ENCODE results near the gene S100A7.
"Not testable (repeated sequence)": the region's sequence is repeated elsewhere in the genome, so short reads cannot be mapped to it uniquely, and the experiment has no call there.

S100A7 gene

DNA sequence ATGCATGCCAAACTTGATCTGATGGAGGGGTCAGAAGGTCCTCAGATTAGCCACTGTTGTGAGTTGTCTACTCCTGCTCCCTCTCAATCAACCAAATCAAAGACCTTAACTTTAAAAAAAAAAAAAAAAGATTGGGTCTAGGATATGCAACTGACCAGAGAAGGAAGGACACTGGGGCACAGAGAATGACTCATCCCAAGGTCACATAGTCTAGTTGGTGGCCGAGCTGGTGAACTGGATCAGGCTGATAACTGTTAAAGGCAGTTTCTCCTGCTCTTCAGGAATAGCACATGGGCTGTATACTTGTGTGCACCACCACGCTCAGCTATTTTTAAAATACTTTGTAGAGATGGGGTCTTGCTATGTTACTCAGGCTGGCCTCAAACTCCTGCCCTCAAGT, 14.8 kb upstream of the S100A7 start:
- no peak for DNase-seq

GRCh38 chr1:153474347-153474746, 13.9 kb upstream of the S100A7 start:
- DNase-seq: no peak

DNA sequence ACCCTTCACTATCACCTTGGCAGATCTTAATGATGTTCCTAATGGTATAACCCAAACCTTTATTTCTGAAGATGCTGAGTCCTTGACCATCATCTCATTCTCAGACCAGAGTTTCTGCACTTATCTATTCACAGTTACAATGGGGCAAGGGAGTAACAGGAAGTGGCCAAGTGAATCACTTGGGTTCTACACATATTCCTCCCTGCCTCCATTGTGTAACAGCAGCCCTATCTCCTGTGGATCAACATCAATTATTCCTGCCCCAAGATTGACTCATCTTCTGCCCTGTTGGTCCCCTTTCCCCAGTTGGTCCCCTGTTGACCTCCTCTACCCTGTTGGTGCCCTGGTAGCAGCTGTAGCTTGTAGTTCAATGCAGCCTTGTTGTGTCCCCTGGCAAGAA, 10.3 kb upstream of the S100A7 start:
- no peak for DNase-seq

- no peak for DNase-seq
Observed at GRCh38 chr1:153466908-153467307, 6.5 kb upstream of the S100A7 start.

DNA sequence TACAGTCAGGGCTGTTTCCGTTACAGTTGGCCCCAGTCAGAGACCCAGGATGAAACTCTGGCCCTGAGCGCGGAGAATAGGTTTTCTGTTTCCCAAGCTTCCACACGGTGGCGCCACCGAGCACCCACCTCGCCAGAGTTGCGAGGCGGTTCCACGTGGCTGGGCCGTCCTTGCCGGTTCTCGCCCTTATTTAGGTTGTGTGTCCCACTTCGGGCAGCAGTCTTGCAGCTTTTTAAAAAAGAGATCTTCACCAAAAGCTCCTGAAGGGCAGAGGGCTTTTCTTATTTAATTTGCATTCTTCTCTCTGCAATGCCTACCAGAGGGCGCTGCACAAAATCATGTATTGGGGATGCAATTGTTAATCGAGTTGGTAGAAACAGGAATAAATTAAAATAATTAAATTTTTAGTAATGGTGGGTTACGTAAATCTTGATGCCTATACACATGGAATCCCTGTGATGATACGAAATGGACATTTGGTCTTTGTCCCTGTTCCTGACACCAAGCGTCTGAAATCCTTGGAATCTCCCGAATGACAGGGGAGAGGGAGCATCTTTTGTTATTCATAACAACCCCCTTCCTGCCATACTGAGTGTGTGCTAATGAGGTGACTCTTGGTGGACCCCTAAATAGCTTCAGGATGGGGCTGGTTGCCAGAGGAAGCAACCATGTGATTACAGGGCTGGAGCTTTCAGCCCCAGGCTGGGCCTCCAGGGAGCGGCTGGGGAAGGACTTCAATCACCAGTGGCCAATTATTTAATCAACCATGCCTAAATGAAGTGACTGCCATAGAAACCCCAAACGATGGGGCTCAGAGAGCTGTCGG, 5.6 kb upstream of the S100A7 start:
- no peak for DNase-seq

DNA sequence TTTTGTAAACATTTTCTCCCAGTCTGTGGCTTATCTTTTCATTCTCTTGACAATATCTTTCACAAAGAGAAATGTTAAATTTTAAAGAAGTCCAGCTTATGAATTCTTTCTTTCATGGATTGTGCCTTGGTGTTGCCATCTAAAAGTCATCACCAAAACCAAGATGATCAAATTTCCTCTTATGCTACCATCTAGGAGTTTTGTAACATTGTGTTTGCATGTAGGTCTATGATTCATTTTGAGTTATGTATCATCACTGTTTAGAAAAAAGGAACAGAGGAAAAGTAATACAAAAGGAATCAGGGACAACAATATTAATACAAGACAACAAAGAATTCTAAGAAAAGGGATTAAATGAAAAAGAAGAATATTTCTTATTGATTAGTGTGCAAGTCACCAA, 2.3 kb upstream of the S100A7 start:
- not testable (repeated sequence) for DNase-seq

DNA sequence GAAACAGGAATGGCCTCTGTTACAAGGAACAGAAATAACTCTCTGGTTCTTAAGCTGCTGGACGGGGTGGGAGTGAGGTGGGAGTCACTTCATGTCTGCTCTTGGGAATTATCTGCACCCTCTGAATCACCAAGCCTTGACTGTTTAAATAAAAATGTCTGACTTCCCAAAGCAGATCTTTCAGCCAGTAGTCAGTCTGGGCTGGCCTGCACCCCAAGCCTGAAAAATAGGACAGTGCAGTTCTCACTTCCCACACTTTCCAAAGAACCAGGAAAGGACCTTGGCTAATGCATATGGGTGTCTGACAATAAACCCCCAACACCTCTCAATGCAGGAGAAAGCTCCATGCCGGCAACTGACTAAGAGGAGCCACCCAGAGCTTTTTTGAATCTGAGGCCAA, 796 bp downstream of the S100A7 start:
- DNase-seq: no peak

DNA sequence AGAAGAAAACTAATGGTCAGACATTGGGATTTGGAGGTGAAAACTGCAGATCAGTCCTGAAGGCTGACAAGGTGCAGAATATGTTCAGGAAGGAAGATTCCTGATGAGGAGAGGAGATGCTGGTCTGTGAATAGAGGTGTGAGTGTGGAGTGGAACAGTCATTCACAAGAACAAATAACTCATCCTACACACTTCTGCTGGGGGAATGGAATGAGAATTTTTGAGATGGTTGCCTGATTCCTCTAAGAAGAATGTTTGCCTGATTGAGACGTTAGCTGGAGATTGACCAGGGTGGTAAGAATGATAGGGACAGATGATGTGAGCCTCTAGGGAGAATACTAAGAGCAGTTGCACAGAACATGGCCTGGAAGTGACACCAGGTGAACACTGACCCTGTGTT, 4.1 kb downstream of the S100A7 start:
- no peak for DNase-seq

DNA sequence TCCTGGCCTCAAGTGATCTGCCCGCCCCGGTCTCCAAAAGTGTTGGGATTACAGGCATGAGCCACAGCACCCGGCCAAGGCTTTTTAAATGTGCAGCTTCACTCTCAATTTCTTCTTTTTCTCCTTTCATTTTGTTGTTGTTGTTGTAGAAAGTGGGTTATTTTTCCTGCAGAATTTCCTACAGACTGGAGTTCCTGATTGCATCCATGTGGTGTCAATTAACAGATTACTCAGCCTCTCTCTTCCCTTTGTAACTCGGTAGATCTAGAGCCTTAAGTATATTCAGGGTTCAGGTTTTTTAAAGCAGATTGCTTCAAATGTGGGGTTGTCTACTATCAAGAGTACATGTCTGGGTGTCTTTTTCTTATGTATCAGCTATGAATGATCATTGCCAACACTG, 11.6 kb downstream of the S100A7 start:
- not testable (repeated sequence) for DNase-seq

DNA sequence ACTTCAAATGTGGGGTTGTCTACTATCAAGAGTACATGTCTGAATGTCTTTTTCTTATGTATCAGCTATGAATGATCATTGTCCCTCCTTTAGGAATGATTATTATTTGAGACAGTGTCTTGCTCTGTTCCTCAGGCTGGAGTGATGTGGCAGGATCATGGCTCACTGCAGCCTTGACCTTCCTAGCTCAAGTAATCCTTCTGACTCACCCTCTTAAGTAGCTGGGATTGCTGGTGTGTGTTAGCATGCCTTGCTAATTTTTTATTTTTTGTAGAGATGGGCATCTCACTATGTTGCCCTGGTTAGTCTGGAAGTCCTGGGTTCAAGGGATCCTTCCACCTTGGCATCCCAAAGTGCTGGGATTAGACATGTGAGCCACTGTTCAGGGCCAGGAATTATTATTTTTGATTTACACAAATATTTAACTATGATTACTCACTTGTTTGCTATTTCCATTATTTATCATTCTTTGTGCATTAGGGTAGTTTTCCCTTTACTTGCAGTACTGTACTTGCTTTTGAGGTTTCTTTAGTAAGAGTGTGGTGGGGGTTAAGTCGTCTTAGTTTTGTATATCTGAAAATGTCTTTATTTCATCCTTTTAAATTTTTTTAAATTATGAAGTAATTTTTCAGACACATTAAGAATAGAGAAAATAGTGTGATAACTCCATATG, 12.8 kb downstream of the S100A7 start:
- DNase-seq: no peak

DNA sequence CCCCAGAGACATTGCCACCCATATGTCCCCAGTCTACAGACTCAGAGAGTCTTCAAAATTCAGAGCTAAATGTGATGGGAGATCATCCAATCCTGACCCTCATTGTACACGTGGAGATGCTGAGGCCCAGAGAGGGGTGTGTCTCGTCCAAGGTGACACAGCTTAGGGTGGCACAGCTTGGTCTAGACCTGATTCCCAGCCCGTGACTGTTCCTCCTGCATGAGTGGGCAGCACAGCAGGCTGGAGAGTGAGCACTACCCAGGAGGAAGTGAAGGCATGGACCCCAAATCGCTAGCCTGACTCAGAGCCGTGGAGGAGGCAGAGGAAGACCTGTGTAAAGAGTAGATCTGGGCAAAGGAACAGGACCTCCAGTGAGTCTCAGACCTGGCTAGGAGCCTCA, 16.4 kb downstream of the S100A7 start:
- no peak for DNase-seq

- no peak for DNase-seq
Observed at GRCh38 chr1:153443486-153443885, 17.0 kb downstream of the S100A7 start.

DNA sequence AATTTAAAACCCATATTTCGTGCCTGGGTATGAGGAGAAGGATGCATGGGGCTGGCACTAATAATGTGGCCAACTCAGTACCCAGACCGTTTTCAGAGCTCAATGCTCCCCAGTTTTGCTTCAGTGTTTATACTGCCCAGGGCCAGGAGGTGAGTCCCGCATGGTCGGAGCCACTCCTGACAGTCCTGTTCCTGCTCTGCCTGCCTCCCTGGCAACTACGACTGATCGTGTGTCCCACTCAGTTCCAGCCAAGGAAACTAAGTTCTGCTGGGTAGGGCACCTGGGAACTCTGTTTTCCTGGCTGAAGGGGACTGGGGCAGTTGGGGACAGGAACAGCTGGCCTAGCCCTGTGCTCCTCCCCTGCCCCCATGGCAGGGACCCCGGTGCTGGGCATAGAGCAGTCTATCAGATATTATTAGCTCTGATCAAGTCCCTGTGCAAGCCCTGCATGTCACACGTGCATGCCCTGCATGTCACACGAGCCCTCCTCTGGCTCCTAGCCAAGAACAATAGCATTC, 19.2 kb downstream of the S100A7 start:
- no peak for DNase-seq

- DNase-seq: no peak
Observed at GRCh38 chr1:153439273-153439672, 21.2 kb downstream of the S100A7 start.

GRCh38 chr1:153438599-153438998, 21.9 kb downstream of the S100A7 start:
- DNase-seq: no peak

DNA sequence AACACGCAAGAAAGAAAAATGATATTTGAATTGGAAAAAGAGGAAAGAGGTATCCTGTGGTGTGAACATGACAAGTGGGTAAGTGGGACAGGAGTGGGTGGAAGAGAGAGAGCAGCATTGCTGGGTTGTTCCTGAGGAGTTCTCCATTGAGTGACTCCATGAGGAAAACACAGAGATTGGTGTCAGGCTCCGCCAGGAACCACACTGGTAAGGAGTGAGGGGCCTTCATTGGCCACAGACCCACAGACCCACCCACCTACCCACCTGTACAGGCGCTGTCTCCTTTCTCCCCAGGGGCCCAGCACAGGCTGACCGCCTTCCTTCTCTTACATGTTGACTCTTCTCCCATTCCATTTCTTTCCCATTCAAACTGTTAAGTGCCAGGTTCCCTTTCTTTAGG, 23.2 kb downstream of the S100A7 start:
- DNase-seq: no peak

DNA sequence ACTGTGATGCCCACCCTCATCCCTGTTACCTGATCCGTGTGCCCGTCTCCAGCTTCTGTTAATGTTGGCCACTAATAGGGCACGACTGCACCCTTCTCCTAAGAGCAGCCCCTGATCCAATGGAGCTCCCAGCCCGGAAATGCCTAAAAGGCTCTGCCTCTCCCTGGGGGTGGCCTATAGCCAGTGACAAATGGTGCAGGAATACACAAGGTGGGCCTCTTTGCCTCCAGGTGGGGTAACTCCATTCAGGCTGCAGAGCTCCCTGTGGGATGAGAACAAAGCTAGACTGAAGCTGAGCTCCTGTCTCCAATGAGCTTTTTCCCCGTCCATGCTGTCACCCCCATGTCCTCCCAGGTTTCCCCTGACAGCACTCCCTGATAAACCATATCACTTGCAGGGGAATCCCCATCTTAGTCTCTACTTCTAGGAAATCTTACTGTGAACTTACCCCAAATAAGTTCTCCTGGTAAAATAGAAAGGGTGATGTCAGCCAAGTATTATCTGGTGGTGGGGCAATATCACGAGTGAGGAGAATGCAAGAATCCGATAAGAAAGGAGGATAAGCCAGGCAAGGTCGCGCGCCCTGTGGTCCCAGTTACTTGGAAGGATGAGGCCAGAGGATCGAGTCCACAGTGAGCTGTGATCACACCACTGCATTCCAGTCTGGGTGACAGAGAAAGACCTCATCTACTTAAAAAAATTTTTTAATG, 25.6 kb downstream of the S100A7 start:
- DNase-seq: no peak

- no peak for DNase-seq
Observed at GRCh38 chr1:153432874-153433681, 27.4 kb downstream of the S100A7 start.

DNA sequence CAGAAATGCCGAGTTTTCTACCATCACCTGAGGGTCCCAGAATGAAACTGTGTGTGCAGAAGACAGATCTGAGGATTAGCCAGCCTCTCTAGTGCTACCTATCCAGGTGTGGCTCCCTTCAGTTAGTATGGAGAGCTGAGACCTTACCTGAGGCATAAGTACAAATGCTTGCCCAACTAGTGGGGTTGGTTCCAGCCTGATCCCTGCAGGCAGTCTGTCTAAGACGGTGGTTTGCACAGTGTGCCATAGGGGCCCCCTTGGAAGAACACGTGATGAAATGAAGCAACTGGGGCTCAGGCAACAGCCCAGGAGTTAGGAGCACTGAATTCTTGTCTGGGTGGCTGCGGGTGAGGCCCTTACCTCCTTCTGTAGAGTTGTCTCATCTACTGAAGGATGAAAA, 28.5 kb downstream of the S100A7 start:
- DNase-seq: no peak

DNA sequence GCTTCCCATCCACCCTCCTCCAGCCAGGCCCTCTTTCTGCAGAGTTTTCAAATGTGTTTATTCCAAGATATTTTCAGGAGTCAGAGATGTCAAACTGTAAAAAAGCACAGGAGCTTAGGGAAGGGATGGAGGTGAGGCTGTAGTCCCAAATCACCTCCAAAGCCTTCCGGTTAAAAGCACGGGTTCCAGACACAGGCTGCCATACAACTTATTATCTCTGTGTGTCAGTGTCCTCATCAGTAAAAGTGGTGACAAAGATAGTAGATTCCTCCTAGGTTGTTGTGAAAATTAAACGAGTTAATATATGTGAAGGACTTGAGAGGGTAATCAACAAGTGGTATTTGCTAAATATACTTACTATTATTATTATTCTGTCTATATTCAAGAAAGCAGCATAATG, 29.0 kb downstream of the S100A7 start:
- no peak for DNase-seq

- DNase-seq: no peak
Observed at GRCh38 chr1:153431002-153431401, 29.4 kb downstream of the S100A7 start.

GRCh38 chr1:153430561-153430960, 29.9 kb downstream of the S100A7 start:
- no peak for DNase-seq

DNA sequence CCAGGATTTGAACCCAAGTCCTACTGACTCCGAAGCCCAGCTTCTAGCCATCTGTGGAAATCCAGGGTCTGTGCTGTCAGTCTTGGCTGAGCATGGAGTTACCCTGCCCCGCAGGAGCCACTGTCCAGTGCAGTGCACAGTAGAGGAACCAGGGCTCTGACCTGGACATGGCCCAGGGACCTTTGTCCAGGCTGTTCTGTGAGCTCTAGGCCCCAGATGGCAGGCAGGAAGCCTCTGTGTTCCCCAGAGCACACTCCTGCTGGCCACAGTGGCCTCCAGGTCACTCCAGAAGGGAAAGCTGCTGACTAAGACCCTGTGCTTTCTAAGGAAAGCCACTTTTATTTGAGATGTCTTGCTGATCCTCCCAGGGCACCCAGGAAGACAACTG, 30.3 kb downstream of the S100A7 start:
- no peak for DNase-seq
